ENCODE measurements around the gene TOMM34. TPM values are rescaled to one million over a fixed set of nuclear protein-coding genes. Genes with fewer than 3 reads are reported as not detected.

The TOMM34 gene
- polyA plus RNA-seq, 1 donor (not counting 4 experiments of a cell fraction or from before 2014, with no cell fraction given), result 32.9 TPM

DNA sequence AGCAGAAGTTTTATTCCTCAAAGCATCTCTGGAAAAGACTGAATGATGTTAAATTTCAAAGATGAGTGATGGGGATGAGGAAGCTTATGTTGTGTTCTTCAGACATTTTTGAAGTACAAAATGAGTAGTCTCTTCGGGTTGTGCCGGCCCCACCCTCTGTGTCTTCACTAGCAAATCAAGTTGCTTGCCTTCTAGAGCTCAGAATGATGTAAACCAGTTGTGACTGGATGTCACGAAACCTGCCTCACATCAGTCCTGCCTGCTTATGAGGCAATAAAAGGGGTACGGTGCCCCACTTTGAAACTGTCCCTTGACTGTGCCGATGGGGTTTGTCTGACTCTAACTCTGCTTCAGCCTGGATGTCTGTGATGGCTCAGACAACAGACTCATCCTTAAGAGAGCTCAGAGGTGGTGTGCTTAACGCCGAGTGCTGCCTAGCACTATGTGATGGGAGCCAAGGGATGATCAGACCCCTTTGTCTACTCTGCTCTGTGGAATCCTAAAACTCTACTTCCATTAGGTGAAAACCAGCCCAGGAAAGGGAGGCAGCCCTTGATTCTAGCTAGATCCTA lies 19.0 kb downstream of the TOMM34 start:
- Histone ChIP-seq H3K4me3 (ENCODE audit: control insufficient read depth in 2 of 3, extremely low read depth in 1 of 3, insufficient read depth in 2 of 3, low read depth in 1 of 3, low read length in 3 of 3) (no peak overlapping the region), H3K4me1 (ENCODE audit: control insufficient read depth, extremely low read depth, insufficient read depth, low read length) (no peaks in the 10 kb centered on the region), H3K9me3 (ENCODE audit: control insufficient read depth, low read depth, low read length) (no peaks in the 10 kb centered on the region), H3K4me2 (ENCODE audit: control insufficient read depth, extremely low read depth, insufficient read depth, low read depth, low read length) (no peak overlapping the region), H3K36me3 (ENCODE audit: control insufficient read depth in 2 of 2, extremely low read depth in 1 of 2, insufficient read depth in 2 of 2, low read length in 2 of 2) (peaks cover 29 to 44% of the 10 kb centered on the region in 2 experiments), H3K79me2 (ENCODE audit: control insufficient read depth, insufficient read depth, low read length) (no peaks in the 10 kb centered on the region), H2AFZ (ENCODE audit: control insufficient read depth, low read length) (no peak overlapping the region), H3K27ac (ENCODE audit: control insufficient read depth, insufficient read depth, low read length) (no peak overlapping the region), H3K9me1 (ENCODE audit: control insufficient read depth, extremely low read depth, insufficient read depth, low read length) (peaks cover 2% of the 10 kb centered on the region), H4K20me1 (ENCODE audit: control insufficient read depth, extremely low read depth, insufficient read depth, low read length) (no peaks in the 10 kb centered on the region), H3K9ac (ENCODE audit: control insufficient read depth, extremely low read depth, insufficient read depth, low read length) (no peak overlapping the region), H3K27me3 (ENCODE audit: control insufficient read depth, extremely low read depth, insufficient read depth, low read length) (no peaks in the 10 kb centered on the region)
- FAIRE-seq, result no peak
- TF ChIP-seq EZH2 (IDR thresholded peaks at IDR 0.05; ENCODE audit: low read length), result no peak
- TF ChIP-seq, protein P1, sequence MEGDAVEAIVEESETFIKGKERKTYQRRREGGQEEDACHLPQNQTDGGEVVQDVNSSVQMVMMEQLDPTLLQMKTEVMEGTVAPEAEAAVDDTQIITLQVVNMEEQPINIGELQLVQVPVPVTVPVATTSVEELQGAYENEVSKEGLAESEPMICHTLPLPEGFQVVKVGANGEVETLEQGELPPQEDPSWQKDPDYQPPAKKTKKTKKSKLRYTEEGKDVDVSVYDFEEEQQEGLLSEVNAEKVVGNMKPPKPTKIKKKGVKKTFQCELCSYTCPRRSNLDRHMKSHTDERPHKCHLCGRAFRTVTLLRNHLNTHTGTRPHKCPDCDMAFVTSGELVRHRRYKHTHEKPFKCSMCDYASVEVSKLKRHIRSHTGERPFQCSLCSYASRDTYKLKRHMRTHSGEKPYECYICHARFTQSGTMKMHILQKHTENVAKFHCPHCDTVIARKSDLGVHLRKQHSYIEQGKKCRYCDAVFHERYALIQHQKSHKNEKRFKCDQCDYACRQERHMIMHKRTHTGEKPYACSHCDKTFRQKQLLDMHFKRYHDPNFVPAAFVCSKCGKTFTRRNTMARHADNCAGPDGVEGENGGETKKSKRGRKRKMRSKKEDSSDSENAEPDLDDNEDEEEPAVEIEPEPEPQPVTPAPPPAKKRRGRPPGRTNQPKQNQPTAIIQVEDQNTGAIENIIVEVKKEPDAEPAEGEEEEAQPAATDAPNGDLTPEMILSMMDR (optimal IDR thresholded peaks at IDR 0.05 in 1 of 3, IDR thresholded peaks at IDR 0.05 in 1 of 3, conservative IDR thresholded peaks at IDR 0.05 in 1 of 3; ENCODE audit: extremely low read depth in 1 of 3, insufficient read depth in 2 of 3, low read length in 3 of 3), result no peak
- DNase-seq (ENCODE audit: low read depth, low spot score), result no peak
- dilution Hi-C loops (cut with MboI; ENCODE audit: extremely low pct_ligation_motif_present, low sequenced_read_pairs), result no loop called here

- Histone ChIP-seq H3K9ac (ENCODE audit: control insufficient read depth, extremely low read depth, insufficient read depth, low read length) (no peak overlapping the region), H3K27me3 (ENCODE audit: control insufficient read depth, extremely low read depth, insufficient read depth, low read length) (no peaks in the 10 kb centered on the region), H2AFZ (ENCODE audit: control insufficient read depth, low read length) (no peak overlapping the region), H3K9me3 (ENCODE audit: control insufficient read depth, low read depth, low read length) (no peaks in the 10 kb centered on the region), H4K20me1 (ENCODE audit: control insufficient read depth, extremely low read depth, insufficient read depth, low read length) (no peaks in the 10 kb centered on the region), H3K4me2 (ENCODE audit: control insufficient read depth, extremely low read depth, insufficient read depth, low read depth, low read length) (no peak overlapping the region), H3K79me2 (ENCODE audit: control insufficient read depth, insufficient read depth, low read length) (no peaks in the 10 kb centered on the region), H3K4me3 (ENCODE audit: control insufficient read depth in 2 of 3, extremely low read depth in 1 of 3, insufficient read depth in 2 of 3, low read depth in 1 of 3, low read length in 3 of 3) (no peak overlapping the region), H3K4me1 (ENCODE audit: control insufficient read depth, extremely low read depth, insufficient read depth, low read length) (no peaks in the 10 kb centered on the region), H3K36me3 (ENCODE audit: control insufficient read depth in 2 of 2, extremely low read depth in 1 of 2, insufficient read depth in 2 of 2, low read length in 2 of 2) (peaks cover 29 to 38% of the 10 kb centered on the region in 2 experiments), H3K9me1 (ENCODE audit: control insufficient read depth, extremely low read depth, insufficient read depth, low read length) (peaks cover 2% of the 10 kb centered on the region), H3K27ac (ENCODE audit: control insufficient read depth, insufficient read depth, low read length) (no peak overlapping the region)
- TF ChIP-seq EZH2 (IDR thresholded peaks at IDR 0.05; ENCODE audit: low read length), result no peak
- TF ChIP-seq, protein P1 (optimal IDR thresholded peaks at IDR 0.05 in 1 of 3, IDR thresholded peaks at IDR 0.05 in 1 of 3, conservative IDR thresholded peaks at IDR 0.05 in 1 of 3; ENCODE audit: extremely low read depth in 1 of 3, insufficient read depth in 2 of 3, low read length in 3 of 3), result no peak
- FAIRE-seq, result no peak
- dilution Hi-C loops (cut with MboI; ENCODE audit: extremely low pct_ligation_motif_present, low sequenced_read_pairs), result no loop called here
- DNase-seq (ENCODE audit: low read depth, low spot score), result no peak
These were observed 21.6 kb downstream of the TOMM34 start for GRCh38 chr20:44938637-44939036.

Data from keratinocyte (primary cell).